H1 (cell line): Measurements from ENCODE around the gene SLC23A1. TPM values are rescaled to one million over a fixed set of nuclear protein-coding genes. Genes with fewer than 3 reads are reported as not detected.

Experiments used
- CBX8 ChIP-seq: fragments of 300-800, 300-1000 bp; sonication (generic); IDR thresholded peaks from 2 replicates; pipeline ENCODE4 v1.7.1; 2016; ENCODE audit warnings: low read depth, low read length, borderline replicate concordance
- NRF1 ChIP-seq: IDR thresholded peaks from 2 replicates; pipeline ENCODE4 v1.6.1; 2011; ENCODE audit warnings: mild to moderate bottlenecking, low read depth, low read length, improper control_type of control experiment
- polyA plus RNA-seq, 7 experiments: library from polyadenylated mRNA; depleted of rRNA in 3 of 7; stranded (reverse) in 5 of 7; unstranded in 2 of 7; fragments of >200 nt in 5 of 7; fragments of 200-250 nt in 2 of 7; gene quantifications; 1 replicate in 5 of 7; 2 replicates in 1 of 7; 4 replicates in 1 of 7; pipeline versions ENCODE4 v1.2.1 to v1.2.3, GENCODE V29; 2011 to 2013; ENCODE audit warnings: missing spikeins in 2 of 7, mixed read lengths in 2 of 7
- total RNA-seq: library from RNA; stranded (reverse); fragmentation: NEBNext Ultra II Directional; extraction: Animal tissue kit (Norgen Biotek cat#: 25700); gene quantifications from 2 replicates; pipeline ENCODE4 v1.2.1, GENCODE V29; 2021

The SLC23A1 gene
- total and polyA plus RNA-seq, 2 of the 8 experiments (the other 6 are each of a cell fraction or from before 2014, with no cell fraction given): not detected

DNA sequence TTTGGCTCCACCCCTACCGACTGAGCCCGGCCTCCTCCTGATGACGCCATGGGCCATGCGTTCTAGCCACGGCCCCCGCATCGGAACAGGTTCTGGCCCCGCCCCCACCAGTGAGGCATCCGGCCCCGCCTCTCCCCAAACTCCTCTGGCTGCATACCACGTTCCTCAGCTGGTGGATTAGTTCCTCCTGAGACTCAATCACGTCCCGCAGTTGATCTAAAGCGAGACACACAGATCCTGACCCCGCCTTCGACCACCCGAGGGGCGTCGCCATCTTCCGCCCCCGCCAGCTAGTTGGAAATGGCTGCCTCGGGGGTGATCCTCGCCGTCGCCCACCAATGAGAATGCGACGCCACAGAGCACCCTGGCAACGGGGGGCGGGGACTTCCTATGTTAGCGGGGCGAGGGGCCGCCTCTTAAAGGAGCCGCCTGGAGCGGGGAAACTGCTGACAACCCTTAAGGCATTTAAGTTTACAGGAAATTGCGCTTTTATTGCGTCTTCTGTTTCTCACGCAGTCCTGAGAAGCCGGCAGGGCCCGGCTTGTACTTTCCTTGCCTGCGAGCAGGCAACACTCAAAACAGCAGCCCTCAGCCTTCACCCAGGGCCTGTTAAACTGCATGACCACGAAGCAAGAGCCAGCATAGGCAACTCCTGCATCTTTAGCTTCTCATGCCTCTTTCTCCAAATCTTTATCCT, 20.8 kb upstream of the SLC23A1 start, which contains the start of gene SPATA24 (continued):
- no peak for TF ChIP-seq NRF1
- TF ChIP-seq CBX8: no peak
